HS-27A (cell line): ENCODE results near the gene DIPK2A.

Experiments
- DNase-seq: peaks from one replicate; pipeline ENCODE4 v3.0.0-alpha.2; 2012; ENCODE audit warnings: low read depth, missing footprints

Gene DIPK2A

GRCh38 chr3:143974271-143975238 lies 2.9 kb downstream of the DIPK2A start:
- DNase-seq: no peak

GRCh38 chr3:143975554-143976152 lies 4.0 kb downstream of the DIPK2A start:
- peak; percentile 38 for DNase-seq

GRCh38 chr3:143977341-143978262 lies 6.0 kb downstream of the DIPK2A start:
- no peak for DNase-seq

DNA sequence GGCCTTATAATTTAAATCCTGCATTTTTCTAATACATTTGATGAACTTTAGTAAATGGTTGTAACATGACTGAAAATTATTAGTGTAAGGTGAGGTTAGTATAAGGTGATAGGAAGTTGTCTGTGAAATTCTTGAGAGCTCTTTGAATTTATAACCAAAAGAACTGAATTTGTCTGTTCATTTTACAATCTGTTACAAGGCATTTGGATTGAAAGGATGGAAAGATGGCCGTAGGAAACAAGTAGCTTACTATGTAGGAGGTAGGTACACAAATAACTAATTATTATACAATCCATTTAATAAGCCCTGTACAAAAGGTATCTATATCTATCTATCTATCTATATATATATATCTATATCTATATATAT lies 6.6 kb downstream of the DIPK2A start:
- DNase-seq: no peak

GRCh38 chr3:143979041-143979440 lies 7.4 kb downstream of the DIPK2A start:
- no peak for DNase-seq

DNA sequence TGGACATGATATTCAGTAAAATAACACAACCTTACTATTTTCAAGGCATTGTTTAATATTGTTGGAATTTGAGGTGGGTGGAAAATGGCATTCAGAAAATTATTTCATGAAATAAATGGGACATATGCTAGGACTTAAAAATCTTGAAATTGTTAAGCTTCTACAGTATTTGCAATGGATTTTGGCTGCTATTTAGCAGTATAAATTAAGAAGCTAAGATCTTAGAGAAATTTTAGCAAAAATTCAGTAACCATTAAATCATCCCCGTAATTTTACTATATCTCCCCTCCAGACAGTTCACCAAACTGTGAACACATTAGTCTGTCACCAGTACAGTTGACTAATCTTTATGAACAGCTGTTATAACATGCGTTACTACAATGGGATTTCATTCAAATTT lies 8.2 kb downstream of the DIPK2A start:
- no peak for DNase-seq

DNA sequence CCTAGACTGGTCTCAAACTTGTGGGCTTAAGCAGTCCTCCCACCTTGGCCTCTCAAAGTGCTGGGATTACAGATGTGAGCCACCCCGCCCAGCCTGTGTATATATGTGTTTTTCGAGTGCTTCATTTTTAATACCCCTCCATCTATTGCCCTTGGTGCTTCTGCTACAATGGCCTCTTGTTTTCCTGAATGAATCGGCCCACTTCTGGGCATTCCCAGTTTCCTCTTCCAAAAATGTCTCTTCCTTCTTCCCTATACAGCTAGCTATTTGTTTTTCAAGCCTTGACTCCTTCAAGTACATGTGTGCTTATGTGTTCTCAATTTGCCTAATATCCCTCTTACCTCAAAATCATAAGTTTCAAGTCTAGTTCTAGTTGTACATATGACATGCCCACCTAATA lies 16.7 kb downstream of the DIPK2A start:
- no peak for DNase-seq

GRCh38 chr3:143989461-143989860 lies 17.8 kb downstream of the DIPK2A start:
- no peak for DNase-seq

- DNase-seq: no peak
Measured at GRCh38 chr3:143991713-143992112, 20.1 kb downstream of the DIPK2A start.

DNA sequence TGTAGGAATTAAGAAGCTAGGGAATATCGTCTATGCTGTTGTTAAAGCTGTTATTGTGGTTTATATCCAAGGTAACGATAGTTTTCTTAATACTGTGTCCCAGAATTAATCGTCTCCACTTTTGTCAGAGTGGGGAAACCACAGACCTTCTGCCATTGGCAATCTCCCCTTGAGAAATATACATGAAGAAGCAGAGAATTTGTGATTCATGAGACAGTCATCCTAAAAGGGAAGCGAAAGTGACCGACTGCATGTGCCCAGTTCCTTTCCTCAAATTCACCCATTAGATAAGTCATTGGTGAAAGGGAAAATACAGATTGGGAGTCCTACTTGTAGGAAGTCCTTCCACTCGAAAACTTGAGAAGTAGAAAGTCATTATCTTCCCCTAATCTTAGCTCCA lies 26.6 kb downstream of the DIPK2A start:
- peak; percentile 71 for DNase-seq

DNA sequence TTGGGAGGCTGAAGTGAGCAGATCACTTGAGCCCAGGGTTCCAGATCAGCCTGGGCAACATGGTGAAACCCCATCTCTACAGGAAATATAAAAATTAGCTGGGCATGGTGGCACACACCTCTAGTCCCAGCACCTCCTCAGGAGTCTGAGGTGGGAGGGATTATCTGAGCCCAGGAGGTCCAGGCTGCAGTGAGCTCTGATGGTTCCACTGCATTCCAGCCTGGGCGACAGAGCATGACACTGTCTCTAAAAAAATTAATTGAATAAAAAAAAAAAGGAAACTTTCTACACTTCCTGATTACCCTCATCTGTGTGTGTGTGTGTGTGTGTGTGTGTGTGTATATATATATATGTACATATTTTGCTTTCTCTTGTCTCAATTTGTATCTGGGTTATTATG lies 31.4 kb downstream of the DIPK2A start:
- DNase-seq: no peak

DNA sequence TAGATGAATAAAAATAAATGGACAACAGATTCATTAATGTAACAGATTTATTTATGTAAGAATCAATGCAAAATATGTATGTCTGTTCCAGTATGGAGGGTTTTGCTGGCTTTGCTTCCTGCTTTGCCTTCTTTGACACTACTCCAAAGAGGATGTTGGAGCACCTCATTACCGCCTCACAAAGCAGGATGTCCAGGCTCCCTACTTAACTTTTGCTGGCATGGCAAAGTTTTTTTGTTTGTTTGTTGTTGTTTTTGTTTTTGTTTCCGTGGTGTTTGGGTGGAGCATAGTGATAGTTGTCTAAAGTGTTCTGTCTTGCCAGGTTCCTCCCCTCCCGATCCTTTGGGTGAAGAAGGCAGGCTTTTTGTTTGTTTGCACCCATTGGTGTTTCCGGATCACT lies 38.7 kb downstream of the DIPK2A start:
- DNase-seq: no peak

DNA sequence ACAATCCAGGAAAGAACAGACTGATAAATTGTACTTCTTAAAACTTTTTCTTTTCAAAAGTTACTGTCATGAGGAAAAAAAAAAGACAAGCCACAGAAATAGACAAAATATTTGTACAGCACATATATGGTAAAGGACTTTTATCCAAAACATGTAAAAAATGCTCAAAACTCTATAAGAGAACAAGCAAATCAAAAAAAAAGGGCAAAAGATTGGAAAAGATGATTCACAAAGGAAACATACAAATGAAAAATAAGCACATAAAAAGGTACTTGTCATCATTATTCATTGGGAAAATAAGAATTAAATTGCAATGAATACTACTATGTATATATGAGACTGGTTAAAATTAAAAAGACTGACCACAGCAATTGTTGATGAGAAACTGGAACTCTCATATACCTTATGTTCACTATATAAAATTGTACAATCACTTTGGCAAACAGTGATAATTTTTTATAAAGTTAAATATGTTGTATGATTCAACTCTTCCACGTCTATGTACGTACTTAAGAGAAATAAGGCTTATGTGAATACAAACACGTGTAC lies 39.7 kb downstream of the DIPK2A start:
- no peak for DNase-seq

- no peak for DNase-seq
Measured at GRCh38 chr3:144015133-144015532, 43.5 kb downstream of the DIPK2A start.

GRCh38 chr3:144018776-144019175 lies 47.2 kb downstream of the DIPK2A start:
- peak; percentile 72 for DNase-seq
